ENCODE data around the gene LYZL4.

LYZL4 gene

GRCh38 chr3:42443292-42443691, 32.9 kb upstream of the LYZL4 start:
- no peak for ATAC-seq
- TF ChIP-seq OSR1 (CRISPR knock-in tag; IDR thresholded peaks at IDR 0.05) (no peak), TCF4 (CRISPR knock-in tag; IDR thresholded peaks at IDR 0.05; ENCODE audit: borderline replicate concordance) (no peak)

- ATAC-seq: no peak
- TF ChIP-seq PPARA (CRISPR knock-in tag; IDR thresholded peaks at IDR 0.05; ENCODE audit: borderline replicate concordance) (no peak), OSR1 (CRISPR knock-in tag; IDR thresholded peaks at IDR 0.05) (no peak), ZFP30 (CRISPR knock-in tag; IDR thresholded peaks at IDR 0.05) (no peak), GLIS3 (CRISPR knock-in tag; IDR thresholded peaks at IDR 0.05) (no peak), CSDC2 (CRISPR knock-in tag; IDR thresholded peaks at IDR 0.05) (no peak), POU6F1 (CRISPR knock-in tag; IDR thresholded peaks at IDR 0.05; ENCODE audit: borderline replicate concordance, low read depth) (no peak), ZNF70 (CRISPR knock-in tag; IDR thresholded peaks at IDR 0.05) (no peak), ISL1 (CRISPR knock-in tag; IDR thresholded peaks at IDR 0.05) (no peak), ARNTL (CRISPR knock-in tag; IDR thresholded peaks at IDR 0.05; ENCODE audit: borderline replicate concordance, low read depth) (no peak), ZC3H10 (CRISPR knock-in tag; IDR thresholded peaks at IDR 0.05) (no peak), BACH2 (CRISPR knock-in tag; IDR thresholded peaks at IDR 0.05; ENCODE audit: borderline replicate concordance) (no peak), SNAI2 (CRISPR knock-in tag; IDR thresholded peaks at IDR 0.05) (no peak)
Observed at GRCh38 chr3:42442640-42443039, 32.2 kb upstream of the LYZL4 start.

GRCh38 chr3:42441791-42442190, 31.4 kb upstream of the LYZL4 start:
- TF ChIP-seq SNAI2 (CRISPR knock-in tag; IDR thresholded peaks at IDR 0.05) (no peak), ZC3H10 (CRISPR knock-in tag; IDR thresholded peaks at IDR 0.05) (no peak), PATZ1 (CRISPR knock-in tag; IDR thresholded peaks at IDR 0.05; ENCODE audit: borderline replicate concordance) (no peak), ZNF8 (CRISPR knock-in tag; IDR thresholded peaks at IDR 0.05) (no peak), TOX (CRISPR knock-in tag; IDR thresholded peaks at IDR 0.05; ENCODE audit: borderline replicate concordance) (no peak), ARNTL (CRISPR knock-in tag; IDR thresholded peaks at IDR 0.05; ENCODE audit: borderline replicate concordance, low read depth) (no peak), ESRRG (CRISPR knock-in tag; IDR thresholded peaks at IDR 0.05) (no peak)
- ATAC-seq: no peak

- TF ChIP-seq TSHZ2 (CRISPR knock-in tag; IDR thresholded peaks at IDR 0.05): no peak
- no peak for ATAC-seq
Observed at GRCh38 chr3:42440924-42441323, 30.5 kb upstream of the LYZL4 start.

- TF ChIP-seq TCF4 (CRISPR knock-in tag; IDR thresholded peaks at IDR 0.05; ENCODE audit: borderline replicate concordance): no peak
- no peak for ATAC-seq
Observed at GRCh38 chr3:42439261-42440115, 29.1 kb upstream of the LYZL4 start.

- ATAC-seq: no peak
- TF ChIP-seq CSRNP3 (CRISPR knock-in tag; IDR thresholded peaks at IDR 0.05) (no peak), POU6F1 (CRISPR knock-in tag; IDR thresholded peaks at IDR 0.05; ENCODE audit: borderline replicate concordance, low read depth) (no peak), SNAI2 (CRISPR knock-in tag; IDR thresholded peaks at IDR 0.05) (no peak), BACH2 (CRISPR knock-in tag; IDR thresholded peaks at IDR 0.05; ENCODE audit: borderline replicate concordance) (no peak), OSR1 (CRISPR knock-in tag; IDR thresholded peaks at IDR 0.05) (no peak), ZFP3 (CRISPR knock-in tag; IDR thresholded peaks at IDR 0.05) (no peak)
Observed at GRCh38 chr3:42438758-42439157, 28.3 kb upstream of the LYZL4 start.
